ENCODE measurements around the gene SCGB2B2.
"Not testable (repeated sequence)": the region's sequence is repeated elsewhere in the genome, so short reads cannot be mapped to it uniquely, and the experiment has no call there.

Gene SCGB2B2

GRCh38 chr19:34668690-34669089 is 8.3 kb downstream of the SCGB2B2 start:
- WGBS (ENCODE audit: extremely low coverage, insufficient coverage, low lambda C conversion rate) = no CpG with 5 or more reads among the region's 5 CpGs

GRCh38 chr19:34668077-34668689 is 8.8 kb downstream of the SCGB2B2 start:
- not testable (repeated sequence) for H2BK15ac ChIP-seq (replicated peaks; ENCODE audit: low read depth); DNase-seq; H3K56ac ChIP-seq (ENCODE audit: low read length); H3K23ac ChIP-seq (ENCODE audit: low read length); H3K18ac ChIP-seq (ENCODE audit: low read length); H2AK5ac ChIP-seq (ENCODE audit: low read length); H2BK120ac ChIP-seq (ENCODE audit: low read depth, low read length); H3K27ac ChIP-seq (ENCODE audit: low read depth, low read length); H2BK5ac ChIP-seq (ENCODE audit: low read length); H4K8ac ChIP-seq (ENCODE audit: low read depth, low read length); H3K4ac ChIP-seq (ENCODE audit: low read depth, low read length); H3K4me2 ChIP-seq (ENCODE audit: low read length); H4K5ac ChIP-seq (ENCODE audit: low read length); H3K27me3 ChIP-seq (ENCODE audit: insufficient read depth, low read length, poor library complexity); H3K4me1 ChIP-seq (ENCODE audit: control insufficient read depth, low read depth, low read length); H3K4me3 ChIP-seq (ENCODE audit: low read length); H3K79me2 ChIP-seq (ENCODE audit: control insufficient read depth, insufficient read depth, low read length); H3K9ac ChIP-seq (ENCODE audit: low read length); H3K79me1 ChIP-seq (ENCODE audit: low read length); H3K36me3 ChIP-seq (ENCODE audit: control insufficient read depth, insufficient read depth, low read length)
- WGBS (ENCODE audit: extremely low coverage, insufficient coverage, low lambda C conversion rate) = no CpG with 5 or more reads among the region's 36 CpGs

More at GRCh38 chr19:34668690-34669089, 8.3 kb downstream of the SCGB2B2 start:
- H2AK5ac ChIP-seq (ENCODE audit: low read length); H4K8ac ChIP-seq (ENCODE audit: low read depth, low read length); H3K27ac ChIP-seq (ENCODE audit: low read depth, low read length); H3K23ac ChIP-seq (ENCODE audit: low read length); H3K4me3 ChIP-seq (ENCODE audit: low read length); H3K56ac ChIP-seq (ENCODE audit: low read length); H3K4me2 ChIP-seq (ENCODE audit: low read length); H3K4ac ChIP-seq (ENCODE audit: low read depth, low read length); H3K36me3 ChIP-seq (ENCODE audit: control insufficient read depth, insufficient read depth, low read length); H2BK15ac ChIP-seq (replicated peaks; ENCODE audit: low read depth); H3K79me2 ChIP-seq (ENCODE audit: control insufficient read depth, insufficient read depth, low read length); H3K4me1 ChIP-seq (ENCODE audit: control insufficient read depth, low read depth, low read length); H4K5ac ChIP-seq (ENCODE audit: low read length); H2BK120ac ChIP-seq (ENCODE audit: low read depth, low read length); DNase-seq; H3K18ac ChIP-seq (ENCODE audit: low read length); H2BK5ac ChIP-seq (ENCODE audit: low read length); H3K79me1 ChIP-seq (ENCODE audit: low read length); H3K27me3 ChIP-seq (ENCODE audit: insufficient read depth, low read length, poor library complexity); H3K9ac ChIP-seq (ENCODE audit: low read length): not testable (repeated sequence)

- H3K4me3 ChIP-seq (ENCODE audit: low read length) = no peak overlapping the region
These were observed 9.4 kb downstream of the SCGB2B2 start for GRCh38 chr19:34667349-34668076.

GRCh38 chr19:34666958-34667265 is 10.0 kb downstream of the SCGB2B2 start:
- no peak overlapping the region for H3K4me3 ChIP-seq (ENCODE audit: low read length)

More at GRCh38 chr19:34667349-34668076, 9.4 kb downstream of the SCGB2B2 start:
- Histone ChIP-seq H2AK5ac (ENCODE audit: low read length) (no peak overlapping the region), H3K79me2 (ENCODE audit: control insufficient read depth, insufficient read depth, low read length) (no peaks in the 10 kb centered on the region), H4K5ac (ENCODE audit: low read length) (no peak overlapping the region), H3K23ac (ENCODE audit: low read length) (no peak overlapping the region), H2BK5ac (ENCODE audit: low read length) (no peak overlapping the region), H3K4ac (ENCODE audit: low read depth, low read length) (no peak overlapping the region), H3K56ac (ENCODE audit: low read length) (no peak overlapping the region), H2BK120ac (ENCODE audit: low read depth, low read length) (no peak overlapping the region), H3K18ac (ENCODE audit: low read length) (no peak overlapping the region), H4K8ac (ENCODE audit: low read depth, low read length) (no peak overlapping the region), H3K27me3 (ENCODE audit: insufficient read depth, low read length, poor library complexity) (no peaks in the 10 kb centered on the region), H2BK15ac (replicated peaks; ENCODE audit: low read depth) (no peak overlapping the region), H3K36me3 (ENCODE audit: control insufficient read depth, insufficient read depth, low read length) (no peaks in the 10 kb centered on the region), H3K4me2 (ENCODE audit: low read length) (no peak overlapping the region), H3K27ac (ENCODE audit: low read depth, low read length) (no peak overlapping the region), H3K9ac (ENCODE audit: low read length) (no peak overlapping the region), H3K79me1 (ENCODE audit: low read length) (no peaks in the 10 kb centered on the region), H3K4me1 (ENCODE audit: control insufficient read depth, low read depth, low read length) (no peaks in the 10 kb centered on the region)
- DNase-seq = no peak
- no CpG with 5 or more reads among the region's 17 CpGs for WGBS (ENCODE audit: extremely low coverage, insufficient coverage, low lambda C conversion rate)

GRCh38 chr19:34666200-34666957 is 10.6 kb downstream of the SCGB2B2 start:
- no peak for DNase-seq
- no CpG with 5 or more reads among the region's 25 CpGs for WGBS (ENCODE audit: extremely low coverage, insufficient coverage, low lambda C conversion rate)
- no peak overlapping the region for H3K4me3 ChIP-seq (ENCODE audit: low read length)

More at GRCh38 chr19:34666958-34667265, 10.0 kb downstream of the SCGB2B2 start:
- H3K79me1 ChIP-seq (ENCODE audit: low read length) = no peaks in the 10 kb centered on the region
- H3K23ac ChIP-seq (ENCODE audit: low read length) = no peak overlapping the region
- WGBS (ENCODE audit: extremely low coverage, insufficient coverage, low lambda C conversion rate) = no CpG with 5 or more reads among the region's 9 CpGs
- H2BK120ac ChIP-seq (ENCODE audit: low read depth, low read length) = no peak overlapping the region
- H2BK5ac ChIP-seq (ENCODE audit: low read length) = no peak overlapping the region
- H3K4ac ChIP-seq (ENCODE audit: low read depth, low read length) = no peak overlapping the region
- H3K36me3 ChIP-seq (ENCODE audit: control insufficient read depth, insufficient read depth, low read length) = no peaks in the 10 kb centered on the region
- H3K4me1 ChIP-seq (ENCODE audit: control insufficient read depth, low read depth, low read length) = no peaks in the 10 kb centered on the region
- no peak for DNase-seq
- no peaks in the 10 kb centered on the region for H3K79me2 ChIP-seq (ENCODE audit: control insufficient read depth, insufficient read depth, low read length)
- H4K5ac ChIP-seq (ENCODE audit: low read length) = no peak overlapping the region
- no peak overlapping the region for H2AK5ac ChIP-seq (ENCODE audit: low read length)
- H4K8ac ChIP-seq (ENCODE audit: low read depth, low read length) = no peak overlapping the region
- H2BK15ac ChIP-seq (replicated peaks; ENCODE audit: low read depth) = no peak overlapping the region
- H3K9ac ChIP-seq (ENCODE audit: low read length) = no peak overlapping the region
- H3K56ac ChIP-seq (ENCODE audit: low read length) = no peak overlapping the region
- H3K18ac ChIP-seq (ENCODE audit: low read length) = no peak overlapping the region
- no peak overlapping the region for H3K27ac ChIP-seq (ENCODE audit: low read depth, low read length)
- no peak overlapping the region for H3K4me2 ChIP-seq (ENCODE audit: low read length)
- H3K27me3 ChIP-seq (ENCODE audit: insufficient read depth, low read length, poor library complexity) = no peaks in the 10 kb centered on the region

More at GRCh38 chr19:34666200-34666957, 10.6 kb downstream of the SCGB2B2 start:
- Histone ChIP-seq H3K79me1 (ENCODE audit: low read length) (no peaks in the 10 kb centered on the region), H3K18ac (ENCODE audit: low read length) (no peak overlapping the region), H3K27ac (ENCODE audit: low read depth, low read length) (no peak overlapping the region), H2AK5ac (ENCODE audit: low read length) (no peak overlapping the region), H3K27me3 (ENCODE audit: insufficient read depth, low read length, poor library complexity) (no peaks in the 10 kb centered on the region), H3K23ac (ENCODE audit: low read length) (no peak overlapping the region), H2BK5ac (ENCODE audit: low read length) (no peak overlapping the region), H2BK15ac (replicated peaks; ENCODE audit: low read depth) (no peak overlapping the region), H2BK120ac (ENCODE audit: low read depth, low read length) (no peak overlapping the region), H3K79me2 (ENCODE audit: control insufficient read depth, insufficient read depth, low read length) (no peaks in the 10 kb centered on the region), H3K9ac (ENCODE audit: low read length) (no peak overlapping the region), H3K4me1 (ENCODE audit: control insufficient read depth, low read depth, low read length) (no peaks in the 10 kb centered on the region), H4K8ac (ENCODE audit: low read depth, low read length) (no peak overlapping the region), H3K36me3 (ENCODE audit: control insufficient read depth, insufficient read depth, low read length) (no peaks in the 10 kb centered on the region), H4K5ac (ENCODE audit: low read length) (no peak overlapping the region), H3K4me2 (ENCODE audit: low read length) (no peak overlapping the region), H3K56ac (ENCODE audit: low read length) (no peak overlapping the region), H3K4ac (ENCODE audit: low read depth, low read length) (no peak overlapping the region)
